Stimulated activated CD4-positive, alpha-beta T cell treated with anti-CD3 and anti-CD28 coated beads, Interleukin-12 subunit alpha, Interleukin-12 subunit beta, amount 100 ng/mL, for 4 hours (primary cell): ENCODE results near the gene ADM.
A peak's percentile ranks its signal among the peaks of the same experiment; 100 is the strongest.
"Not testable (repeated sequence)": the region's sequence is repeated elsewhere in the genome, so short reads cannot be mapped to it uniquely, and the experiment has no call there.

Experiments used
- DNase-seq: peaks from one replicate; pipeline ENCODE4 v3.0.0-alpha.2; 2020

Gene ADM

GRCh38 chr11:10304495-10305261, at the start of gene ADM:
ADM (plus strand) TSS chr11:10305073; CDS start chr11:10305701, 628 bp downstream.
- peak; percentile 25 for DNase-seq

- no peak for DNase-seq
Measured at GRCh38 chr11:10255388-10256125, 49.3 kb upstream of the ADM start.

GRCh38 chr11:10257478-10257877, 47.4 kb upstream of the ADM start:
- DNase-seq, result no peak

- no peak for DNase-seq
Measured at GRCh38 chr11:10261821-10262220, 43.1 kb upstream of the ADM start.

- DNase-seq, result no peak
Measured at GRCh38 chr11:10263929-10264328, 40.9 kb upstream of the ADM start.

GRCh38 chr11:10264716-10265115, 40.2 kb upstream of the ADM start:
- not testable (repeated sequence) for DNase-seq

- no peak for DNase-seq
Measured at GRCh38 chr11:10265936-10266335, 38.9 kb upstream of the ADM start.

- no peak for DNase-seq
Measured at GRCh38 chr11:10267821-10268220, 37.1 kb upstream of the ADM start.

- DNase-seq, result no peak
Measured at GRCh38 chr11:10268746-10269488, 36.0 kb upstream of the ADM start.

- DNase-seq, result no peak
Measured at GRCh38 chr11:10272132-10272531, 32.7 kb upstream of the ADM start.

- DNase-seq, result no peak
Measured at GRCh38 chr11:10273738-10274137, 31.1 kb upstream of the ADM start.

- no peak for DNase-seq
Measured at GRCh38 chr11:10274726-10275125, 30.1 kb upstream of the ADM start.

- DNase-seq, result no peak
Measured at GRCh38 chr11:10275714-10276113, 29.2 kb upstream of the ADM start.

- no peak for DNase-seq
Measured at GRCh38 chr11:10282117-10282516, 22.8 kb upstream of the ADM start.

- no peak for DNase-seq
Measured at GRCh38 chr11:10283991-10284390, 20.9 kb upstream of the ADM start.

GRCh38 chr11:10285148-10285802, 19.6 kb upstream of the ADM start:
- no peak for DNase-seq

GRCh38 chr11:10287140-10287539, 17.7 kb upstream of the ADM start:
- no peak for DNase-seq

GRCh38 chr11:10287766-10288715, 16.8 kb upstream of the ADM start:
- no peak for DNase-seq

GRCh38 chr11:10288881-10289764, 15.8 kb upstream of the ADM start:
- no peak for DNase-seq

GRCh38 chr11:10289765-10290380, 15.0 kb upstream of the ADM start:
- no peak for DNase-seq
